Peyer's patch (tissue), 4 donors: ENCODE data around the gene PLOD3. TPM values are rescaled to one million over a fixed set of nuclear protein-coding genes. Genes with fewer than 3 reads are reported as not detected.

Experiments used
- DNase-seq, 3 donors: peaks; one replicate each; pipeline ENCODE4 v3.0.0-alpha.2; 2017 to 2019
- H3K27ac ChIP-seq, 4 donors: fragments of 200-600 bp; sonication (generic); one replicate each; pipeline ENCODE4 v1.5.1; 2016 to 2019
- H3K27me3 ChIP-seq, 2 donors: fragments of 200-600 bp; sonication (generic); one replicate each; pipeline ENCODE4 v1.5.1; 2019
- H3K36me3 ChIP-seq, 3 donors: fragments of 200-600 bp; sonication (generic); one replicate each; pipeline ENCODE4 v1.5.1; 2016 to 2019
- H3K4me1 ChIP-seq, 4 donors: fragments of 200-600 bp; sonication (generic); one replicate each; pipeline ENCODE4 v1.5.1; 2016 to 2019
- H3K4me3 ChIP-seq, 4 donors: fragments of 200-600 bp; sonication (generic); 1 replicate in 3 of 4; 2 replicates in 1 of 4; pipeline ENCODE4 v1.5.1; 2016 to 2019; ENCODE audit warnings: mild to moderate bottlenecking in 1 of 4
- H3K9me3 ChIP-seq, 4 donors: fragments of 200-600 bp; sonication (generic); one replicate each; pipeline ENCODE4 v1.5.1; 2016 to 2019; ENCODE audit warnings: mild to moderate bottlenecking in 1 of 4
- CTCF ChIP-seq, 6 experiments: fragments of 450-650 bp in 4 of 6; fragments of 200-600 bp in 2 of 6; sonication (generic) in 1 of 6; IDR thresholded peaks; one replicate each; pipeline ENCODE4 v1.5.1; 2017 to 2019; ENCODE audit warnings: antibody characterized with exemption in 6 of 6, mild to moderate bottlenecking in 3 of 6, moderate library complexity in 1 of 6
- POLR2A ChIP-seq, 2 donors: fragments of 450-650 bp; IDR thresholded peaks; one replicate each; pipeline ENCODE4 v1.5.1; 2017; ENCODE audit warnings: antibody characterized with exemption in 2 of 2, mild to moderate bottlenecking in 2 of 2, moderate library complexity in 2 of 2
- total RNA-seq, 4 donors: library from RNA; depleted of rRNA; stranded (reverse); fragments of >200 nt; gene quantifications; one replicate each; pipeline ENCODE4 v1.1.0, GENCODE V29; 2016

The PLOD3 gene
- total RNA-seq, 4 donors from 2014 or later: 62.7 to 103 (median 83.7) TPM

DNA sequence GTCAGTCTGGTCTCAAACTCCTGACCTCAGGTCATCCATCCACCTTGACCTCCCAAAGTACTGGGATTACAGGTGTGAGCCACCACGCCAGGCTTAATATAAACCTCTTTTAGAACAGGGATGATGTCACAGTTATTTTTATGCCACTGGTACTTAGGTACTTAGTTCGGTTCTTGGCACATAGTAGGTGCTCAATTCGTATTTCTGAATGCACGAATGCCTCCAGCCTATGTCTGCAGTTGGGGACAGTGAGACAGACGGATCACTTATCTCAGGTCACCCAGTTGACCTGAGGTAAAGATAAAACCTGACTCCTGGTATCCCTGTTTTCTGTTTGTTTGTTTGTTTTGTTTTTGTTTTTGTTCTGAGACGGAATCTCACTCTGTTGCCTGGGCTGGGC is 31.2 kb downstream of the PLOD3 start:
- H3K36me3 ChIP-seq: no peaks in the 10 kb centered on the region
- peaks cover 0 to 13% (median 0%) of the 10 kb centered on the region in 4 donors for H3K4me1 ChIP-seq
- TF ChIP-seq POLR2A (IDR thresholded peaks at IDR 0.05) (no peak), CTCF (IDR thresholded peaks at IDR 0.05) (no peak)
- H3K9me3 ChIP-seq: no peaks in the 10 kb centered on the region
- no peaks in the 10 kb centered on the region for H3K27me3 ChIP-seq
- H3K4me3 ChIP-seq: no peak overlapping the region
- DNase-seq: no peak
- no peak overlapping the region for H3K27ac ChIP-seq

DNA sequence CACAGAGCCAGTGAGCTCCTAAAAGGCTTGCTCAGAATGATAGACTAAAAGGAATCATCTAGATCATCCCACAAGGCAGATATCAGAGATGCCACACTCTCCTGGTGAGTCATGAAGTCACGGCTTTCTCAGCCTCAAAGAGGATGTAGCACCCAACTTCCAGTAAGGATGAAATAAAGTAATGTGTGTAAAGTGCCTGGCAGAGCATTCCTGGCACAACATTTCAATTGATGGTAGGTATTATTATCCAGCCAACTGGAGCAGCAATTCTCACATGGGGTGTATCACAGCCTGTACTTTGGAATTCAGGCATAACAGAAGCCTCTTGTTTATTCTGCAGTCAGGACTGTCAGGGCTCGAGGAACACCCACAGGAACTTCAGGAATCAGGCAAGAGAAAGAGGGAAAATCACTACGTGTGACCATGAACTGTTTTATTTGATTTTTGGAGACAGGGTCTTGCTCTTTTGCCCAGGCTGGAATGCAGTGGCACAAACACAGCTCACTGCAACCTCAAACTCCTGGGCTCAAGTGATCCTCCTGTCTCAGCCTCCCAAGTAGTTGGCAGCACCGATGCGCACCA is 32.0 kb downstream of the PLOD3 start:
- Histone ChIP-seq H3K4me1 (peaks cover 0 to 14% (median under 1%) of the 10 kb centered on the region in 4 donors), H3K9me3 (no peaks in the 10 kb centered on the region), H3K36me3 (no peaks in the 10 kb centered on the region), H3K4me3 (no peak overlapping the region), H3K27me3 (peaks cover 0 to under 1% of the 10 kb centered on the region in 2 donors), H3K27ac (peak overlapping the region in 1 of 4 donors; percentile 34)
- TF ChIP-seq CTCF (IDR thresholded peaks at IDR 0.05): no peak
- TF ChIP-seq POLR2A (IDR thresholded peaks at IDR 0.05): no peak
- no peak for DNase-seq

DNA sequence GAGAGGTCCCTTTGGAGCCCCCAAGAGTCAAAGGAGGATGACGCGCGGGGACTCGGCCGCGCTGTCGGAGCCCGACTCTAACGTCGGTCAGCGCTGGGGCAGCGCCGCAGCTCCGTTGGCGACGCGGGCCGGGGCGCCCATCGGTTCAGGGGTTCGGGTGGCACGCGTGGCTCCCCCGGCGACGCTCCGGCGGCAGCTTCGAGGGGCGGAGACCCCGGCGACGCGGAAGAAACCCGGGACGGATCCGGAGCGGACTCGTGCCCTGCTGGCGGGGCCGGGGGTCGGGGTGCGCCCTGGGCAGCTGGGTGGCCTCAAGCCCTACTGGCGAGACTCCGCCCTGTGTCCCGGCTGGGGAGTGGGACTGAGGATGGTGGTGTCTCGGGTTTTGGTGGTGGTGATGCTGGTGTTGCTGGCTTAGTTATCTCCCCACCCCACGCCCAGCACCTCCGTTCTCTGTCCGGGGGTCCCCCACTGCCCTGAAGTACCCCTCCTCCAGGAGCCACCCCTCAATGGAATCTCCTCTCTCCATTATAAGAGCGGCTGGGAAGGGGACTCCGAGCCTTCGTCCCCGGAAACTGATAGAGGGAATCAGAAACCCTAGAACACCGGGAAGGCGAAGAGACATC is 37.1 kb downstream of the PLOD3 start, which contains the start of gene NAT16:
TSS of gene NAT16 (minus strand) at position 164 of the 626 bp plus-strand sequence. CDS start 5,486 bp downstream, outside the sequence.
- Histone ChIP-seq H3K27ac (no peak within 1 kb of the TSS), H3K36me3 (no peaks in the 10 kb centered on the region), H3K9me3 (no peaks in the 10 kb centered on the region), H3K4me1 (peaks cover 0 to 20% (median 2%) of the 10 kb centered on the region in 4 donors), H3K4me3 (peak within 1 kb of the TSS in 1 of 4 donors; percentile 14), H3K27me3 (peaks cover 0 to 21% of the 10 kb centered on the region in 2 donors)
- TF ChIP-seq CTCF (IDR thresholded peaks at IDR 0.05) (no peak), POLR2A (IDR thresholded peaks at IDR 0.05) (no peak)
- no peak for DNase-seq

DNA sequence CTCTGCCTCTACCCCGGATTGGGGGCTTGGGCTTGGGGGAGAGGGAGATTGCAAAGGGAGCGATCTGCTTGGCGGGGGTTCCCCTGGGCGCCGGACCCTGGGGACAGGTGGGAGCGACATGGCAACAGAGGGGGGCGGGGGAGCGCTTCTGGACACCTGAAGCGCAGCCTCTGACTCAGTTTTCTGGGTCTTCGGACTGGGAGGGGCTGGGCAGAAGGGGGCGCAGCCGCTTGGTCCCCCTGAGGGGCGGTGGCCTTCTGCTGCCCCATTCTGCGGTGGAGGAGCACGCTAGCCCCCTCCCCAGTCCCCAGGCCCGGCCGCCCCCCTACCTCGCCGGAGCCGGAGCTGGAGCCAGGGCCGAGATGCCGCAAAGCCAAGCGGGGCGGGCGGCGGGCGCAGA is 37.7 kb downstream of the PLOD3 start:
- no peak for DNase-seq
- Histone ChIP-seq H3K27me3 (peaks cover 0 to 21% of the 10 kb centered on the region in 2 donors), H3K4me3 (no peak overlapping the region), H3K4me1 (peaks cover 0 to 16% (median 2%) of the 10 kb centered on the region in 4 donors), H3K27ac (no peak overlapping the region), H3K36me3 (no peaks in the 10 kb centered on the region), H3K9me3 (no peaks in the 10 kb centered on the region)
- TF ChIP-seq CTCF (IDR thresholded peaks at IDR 0.05): no peak
- TF ChIP-seq POLR2A (IDR thresholded peaks at IDR 0.05): no peak

DNA sequence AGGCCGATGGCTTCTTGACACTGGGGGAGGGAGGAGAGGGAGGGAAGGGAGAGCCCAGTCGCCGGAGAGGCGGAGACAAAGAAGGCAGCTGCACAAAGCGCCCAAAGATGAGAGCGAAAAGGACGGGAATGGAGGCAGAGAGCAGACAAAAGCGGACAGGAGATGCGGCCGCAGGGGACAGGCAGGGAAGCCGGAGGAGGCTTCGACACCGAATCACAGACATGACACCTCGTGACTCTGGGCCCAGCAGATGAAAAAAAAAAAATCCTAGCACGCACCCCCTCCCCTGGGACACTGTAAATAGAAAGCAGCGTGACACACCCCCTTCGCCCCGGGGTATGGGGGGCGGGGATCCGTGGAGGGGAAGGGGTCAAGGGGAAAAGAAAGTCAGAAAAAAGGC is 38.3 kb downstream of the PLOD3 start:
- Histone ChIP-seq H3K27me3 (peaks cover 0 to 26% of the 10 kb centered on the region in 2 donors), H3K4me1 (peaks cover 0 to 16% (median 4%) of the 10 kb centered on the region in 4 donors), H3K36me3 (no peaks in the 10 kb centered on the region), H3K4me3 (no peak overlapping the region), H3K27ac (no peak overlapping the region), H3K9me3 (no peaks in the 10 kb centered on the region)
- TF ChIP-seq POLR2A (IDR thresholded peaks at IDR 0.05): no peak
- TF ChIP-seq CTCF (IDR thresholded peaks at IDR 0.05): no peak
- no peak for DNase-seq
